Keratinocyte (primary cell): ENCODE data around the gene ATN1. TPM values are rescaled to one million over a fixed set of nuclear protein-coding genes. Genes with fewer than 3 reads are reported as not detected.
A peak's percentile ranks its signal among the peaks of the same experiment; 100 is the strongest.

Experiments
- DNase-seq: peaks from one replicate; pipeline ENCODE4 v3.0.0-alpha.2; 2011; ENCODE audit warnings: low read depth, missing footprints, low spot score
- FAIRE-seq: peaks from 2 replicates; lab custom pipeline; 2011; peaks lifted over from hg19 to GRCh38; lab: Jason Lieb, UNC
- H2AFZ ChIP-seq: 2 replicates; pipeline ENCODE4 v1.6.0; 2012; ENCODE audit warnings: low read length, control low read depth, inconsistent platforms; ENCODE audit not compliant: control insufficient read depth
- H3K27ac ChIP-seq: 2 replicates; pipeline ENCODE4 v1.5.1; 2011; ENCODE audit warnings: low read length; ENCODE audit not compliant: control insufficient read depth, insufficient read depth
- H3K27me3 ChIP-seq: 3 replicates; pipeline ENCODE4 v1.6.0; 2011; ENCODE audit warnings: low read length; ENCODE audit not compliant: control insufficient read depth, insufficient read depth; ENCODE audit errors: extremely low read depth
- H3K36me3 ChIP-seq, 2 experiments: 2 replicates in 1 of 2; 3 replicates in 1 of 2; pipeline ENCODE4 v1.5.1; 2011; ENCODE audit warnings: low read length in 2 of 2, mild to moderate bottlenecking in 1 of 2; ENCODE audit not compliant: control insufficient read depth in 2 of 2, insufficient read depth in 2 of 2; ENCODE audit errors: extremely low read depth in 1 of 2
- H3K4me1 ChIP-seq: 3 replicates; pipeline ENCODE4 v1.5.1; 2011; ENCODE audit warnings: low read length; ENCODE audit not compliant: control insufficient read depth, insufficient read depth; ENCODE audit errors: extremely low read depth
- H3K4me2 ChIP-seq: 3 replicates; pipeline ENCODE4 v1.6.0; 2011; ENCODE audit warnings: low read depth, low read length; ENCODE audit not compliant: control insufficient read depth, insufficient read depth; ENCODE audit errors: extremely low read depth
- H3K4me3 ChIP-seq, 3 experiments: fragments of 200-600 bp in 1 of 3; sonication (generic) in 1 of 3; 2 replicates in 2 of 3; 3 replicates in 1 of 3; pipeline ENCODE4 v1.5.1; 2011 to 2016; ENCODE audit warnings: low read length in 3 of 3, mild to moderate bottlenecking in 3 of 3, control low read depth in 2 of 3, inconsistent platforms in 1 of 3, low read depth in 1 of 3, mixed read lengths in 1 of 3, mixed run types in 1 of 3, moderate library complexity in 1 of 3; ENCODE audit not compliant: control insufficient read depth in 2 of 3, insufficient read depth in 2 of 3; ENCODE audit errors: extremely low read depth in 1 of 3
- H3K79me2 ChIP-seq: 2 replicates; pipeline ENCODE4 v1.6.0; 2012; ENCODE audit warnings: low read length; ENCODE audit not compliant: control insufficient read depth, insufficient read depth
- H3K9ac ChIP-seq: 3 replicates; pipeline ENCODE4 v1.6.0; 2011; ENCODE audit warnings: low read length; ENCODE audit not compliant: control insufficient read depth, insufficient read depth; ENCODE audit errors: extremely low read depth
- H3K9me1 ChIP-seq: 3 replicates; pipeline ENCODE4 v1.6.0; 2011; ENCODE audit warnings: low read length; ENCODE audit not compliant: control insufficient read depth, insufficient read depth; ENCODE audit errors: extremely low read depth
- H3K9me3 ChIP-seq: 2 replicates; pipeline ENCODE4 v1.5.1; 2012; ENCODE audit warnings: low read depth, low read length; ENCODE audit not compliant: control insufficient read depth
- H4K20me1 ChIP-seq: 3 replicates; pipeline ENCODE4 v1.6.0; 2011; ENCODE audit warnings: low read length; ENCODE audit not compliant: control insufficient read depth, insufficient read depth; ENCODE audit errors: extremely low read depth
- EZH2 ChIP-seq: IDR thresholded peaks from one replicate; pipeline ENCODE4 v1.6.1; 2012; ENCODE audit warnings: inconsistent platforms, mild to moderate bottlenecking, low read length, moderate library complexity
- dilution Hi-C: fragments of 300-500 bp; cut with MboI; formaldehyde crosslinking; loops from one replicate; pipeline ENCODE4 v1.7.0; 2020; ENCODE audit warnings: low sequenced_read_pairs; ENCODE audit not compliant: extremely low pct_ligation_motif_present
- polyA plus RNA-seq, 5 experiments: library from polyadenylated mRNA; depleted of rRNA in 3 of 5; stranded (reverse) in 3 of 5; stranded (forward) in 1 of 5; unstranded in 1 of 5; fragments of >200 nt; gene quantifications; 1 replicate in 1 of 5; 2 replicates in 3 of 5; 3 replicates in 1 of 5; pipeline versions ENCODE4 v1.2.1 to v1.2.3, GENCODE V29; 2011 to 2012; ENCODE audit warnings: missing spikeins in 2 of 5, low read depth in 1 of 5, low replicate concordance in 1 of 5
- TF ChIP-seq, protein P1 (sequence below), 3 experiments: IDR thresholded peaks in 1 of 3; conservative IDR thresholded peaks in 1 of 3; optimal IDR thresholded peaks in 1 of 3; 2 replicates in 2 of 3; 3 replicates in 1 of 3; pipeline versions ENCODE3 to v1.5.1; 2011; ENCODE audit warnings: low read length in 3 of 3, mild to moderate bottlenecking in 3 of 3, moderate library complexity in 2 of 3, control low read depth in 1 of 3, inconsistent platforms in 1 of 3; ENCODE audit not compliant: insufficient read depth in 2 of 3; ENCODE audit errors: extremely low read depth in 1 of 3

ATN1 gene
- polyA plus RNA-seq, 1 donor (not counting 4 experiments of a cell fraction or from before 2014, with no cell fraction given), result 6.2 TPM

DNA sequence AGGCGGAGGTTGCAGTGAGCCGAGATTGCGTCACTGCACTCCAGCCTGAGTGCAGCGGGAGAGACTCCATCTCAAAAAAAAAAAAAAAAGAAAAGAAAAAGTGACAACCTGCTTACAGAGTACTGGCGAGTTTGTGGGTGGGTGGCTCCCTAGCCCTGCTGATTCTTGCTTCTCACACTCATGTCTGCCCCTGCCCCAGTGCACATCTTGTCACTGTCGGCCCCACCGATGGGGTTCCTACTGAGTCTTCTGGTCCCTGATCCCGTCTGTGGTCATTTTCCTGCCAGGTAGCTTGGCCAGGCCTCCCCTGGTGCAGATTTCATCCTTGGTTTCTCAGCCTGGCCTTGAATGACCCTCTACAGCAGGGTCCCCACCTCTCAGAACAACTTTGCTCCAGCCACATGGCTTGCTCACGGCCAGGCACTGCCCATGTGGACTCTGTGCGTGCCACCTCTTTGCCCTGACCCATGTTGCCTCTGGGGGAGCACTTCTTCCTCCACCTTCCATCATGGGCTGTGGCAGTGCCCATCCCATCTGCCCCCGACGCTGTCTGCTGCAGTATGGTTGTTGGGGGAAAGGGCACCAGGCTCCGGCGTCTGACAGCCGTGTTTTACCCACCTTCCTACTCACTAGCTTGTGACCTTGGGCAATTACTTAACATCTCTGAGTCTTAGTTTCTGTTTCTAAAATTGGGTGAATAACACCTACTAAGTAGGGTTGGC, 21.3 kb downstream of the ATN1 start:
- no peak overlapping the region for H2AFZ ChIP-seq
- no peak overlapping the region for H3K27ac ChIP-seq
- no peaks in the 10 kb centered on the region for H4K20me1 ChIP-seq
- no peak overlapping the region for H3K4me3 ChIP-seq
- H3K79me2 ChIP-seq, result peaks cover 6% of the 10 kb centered on the region
- no peak overlapping the region for H3K9ac ChIP-seq
- H3K4me2 ChIP-seq, result no peak overlapping the region
- no peaks in the 10 kb centered on the region for H3K27me3 ChIP-seq
- FAIRE-seq (no peak), DNase-seq (no peak)
- dilution Hi-C loops, result no loop called here
- peaks cover 22% of the 10 kb centered on the region for H3K4me1 ChIP-seq
- TF ChIP-seq, protein P1, sequence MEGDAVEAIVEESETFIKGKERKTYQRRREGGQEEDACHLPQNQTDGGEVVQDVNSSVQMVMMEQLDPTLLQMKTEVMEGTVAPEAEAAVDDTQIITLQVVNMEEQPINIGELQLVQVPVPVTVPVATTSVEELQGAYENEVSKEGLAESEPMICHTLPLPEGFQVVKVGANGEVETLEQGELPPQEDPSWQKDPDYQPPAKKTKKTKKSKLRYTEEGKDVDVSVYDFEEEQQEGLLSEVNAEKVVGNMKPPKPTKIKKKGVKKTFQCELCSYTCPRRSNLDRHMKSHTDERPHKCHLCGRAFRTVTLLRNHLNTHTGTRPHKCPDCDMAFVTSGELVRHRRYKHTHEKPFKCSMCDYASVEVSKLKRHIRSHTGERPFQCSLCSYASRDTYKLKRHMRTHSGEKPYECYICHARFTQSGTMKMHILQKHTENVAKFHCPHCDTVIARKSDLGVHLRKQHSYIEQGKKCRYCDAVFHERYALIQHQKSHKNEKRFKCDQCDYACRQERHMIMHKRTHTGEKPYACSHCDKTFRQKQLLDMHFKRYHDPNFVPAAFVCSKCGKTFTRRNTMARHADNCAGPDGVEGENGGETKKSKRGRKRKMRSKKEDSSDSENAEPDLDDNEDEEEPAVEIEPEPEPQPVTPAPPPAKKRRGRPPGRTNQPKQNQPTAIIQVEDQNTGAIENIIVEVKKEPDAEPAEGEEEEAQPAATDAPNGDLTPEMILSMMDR (optimal IDR thresholded peaks at IDR 0.05 in 1 of 3, IDR thresholded peaks at IDR 0.05 in 1 of 3, conservative IDR thresholded peaks at IDR 0.05 in 1 of 3; ENCODE audit: extremely low read depth in 1 of 3, insufficient read depth in 2 of 3, low read length in 3 of 3), result no peak
- no peak for TF ChIP-seq EZH2
- no peaks in the 10 kb centered on the region for H3K9me3 ChIP-seq
- H3K9me1 ChIP-seq, result no peaks in the 10 kb centered on the region
- no peaks in the 10 kb centered on the region for H3K36me3 ChIP-seq

DNA sequence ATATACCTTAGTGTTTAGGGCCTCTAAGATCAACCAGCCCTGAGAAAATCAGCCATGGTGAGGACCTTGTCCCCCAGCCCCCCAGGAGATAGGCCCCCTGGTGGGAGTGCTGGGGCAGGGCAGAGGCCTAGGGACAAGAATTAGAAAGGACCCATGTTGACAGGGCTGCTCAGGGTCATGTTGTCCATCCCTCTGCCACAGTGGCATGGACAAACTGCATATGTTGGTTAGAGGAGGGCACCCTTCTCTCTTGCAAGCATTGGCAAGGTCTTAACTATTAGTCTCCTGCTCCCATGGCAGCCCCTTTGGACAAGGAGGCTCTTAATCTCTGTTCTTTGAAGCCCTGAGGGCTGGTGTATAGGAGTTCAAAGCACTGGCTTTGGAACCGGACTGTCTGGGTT, 22.6 kb downstream of the ATN1 start:
- dilution Hi-C loops, result no loop called here
- H3K4me1 ChIP-seq, result peaks cover 15% of the 10 kb centered on the region

More for the DNA sequence above, 22.6 kb downstream of the ATN1 start:
- H4K20me1 ChIP-seq, result no peaks in the 10 kb centered on the region
- TF ChIP-seq, protein P1 (optimal IDR thresholded peaks at IDR 0.05 in 1 of 3, IDR thresholded peaks at IDR 0.05 in 1 of 3, conservative IDR thresholded peaks at IDR 0.05 in 1 of 3; ENCODE audit: extremely low read depth in 1 of 3, insufficient read depth in 2 of 3, low read length in 3 of 3), result peak in 1 of 3 experiments; percentile 22
- no peak for TF ChIP-seq EZH2
- H2AFZ ChIP-seq, result no peak overlapping the region
- DNase-seq (no peak), FAIRE-seq (no peak)
- peaks cover 5% of the 10 kb centered on the region for H3K79me2 ChIP-seq
- no peaks in the 10 kb centered on the region for H3K27me3 ChIP-seq
- no peak overlapping the region for H3K9ac ChIP-seq
- no peaks in the 10 kb centered on the region for H3K36me3 ChIP-seq
- H3K4me3 ChIP-seq, result no peak overlapping the region
- H3K9me1 ChIP-seq, result no peaks in the 10 kb centered on the region
- H3K9me3 ChIP-seq, result no peaks in the 10 kb centered on the region
- H3K27ac ChIP-seq, result no peak overlapping the region
- no peak overlapping the region for H3K4me2 ChIP-seq
